ENCODE data around the gene PPP3CA.

Gene PPP3CA

GRCh38 chr4:101309925-101310324 lies 37.4 kb downstream of the PPP3CA start:
- no peak for DNase-seq

GRCh38 chr4:101307899-101308298 lies 39.4 kb downstream of the PPP3CA start:
- DNase-seq, result no peak
- no peak overlapping the region for H3K18ac ChIP-seq (ENCODE audit: low read length)
- H3K23ac ChIP-seq (ENCODE audit: low read length), result no peak overlapping the region
- no peak overlapping the region for H4K8ac ChIP-seq (ENCODE audit: low read depth, low read length)
- H3K36me3 ChIP-seq (ENCODE audit: control insufficient read depth, insufficient read depth, low read length), result no peaks in the 10 kb centered on the region
- H2BK120ac ChIP-seq (ENCODE audit: low read depth, low read length), result no peak overlapping the region
- H3K4me2 ChIP-seq (ENCODE audit: low read length), result no peak overlapping the region
- WGBS (ENCODE audit: extremely low coverage, insufficient coverage, low lambda C conversion rate), result 100% methylated on average over 1 of the region's 2 CpGs
- no peaks in the 10 kb centered on the region for H3K27me3 ChIP-seq (ENCODE audit: insufficient read depth, low read length, poor library complexity)
- no peak overlapping the region for H3K56ac ChIP-seq (ENCODE audit: low read length)
- no peak overlapping the region for H4K5ac ChIP-seq (ENCODE audit: low read length)
- peaks cover 7% of the 10 kb centered on the region for H3K4me1 ChIP-seq (ENCODE audit: control insufficient read depth, low read depth, low read length)
- H3K79me2 ChIP-seq (ENCODE audit: control insufficient read depth, insufficient read depth, low read length), result no peaks in the 10 kb centered on the region
- peaks cover 3% of the 10 kb centered on the region for H3K79me1 ChIP-seq (ENCODE audit: low read length)
- no peak overlapping the region for H3K4me3 ChIP-seq (ENCODE audit: low read length)
- H3K4ac ChIP-seq (ENCODE audit: low read depth, low read length), result no peak overlapping the region
- no peak overlapping the region for H2BK15ac ChIP-seq (replicated peaks; ENCODE audit: low read depth)
- no peak overlapping the region for H2BK5ac ChIP-seq (ENCODE audit: low read length)
- H3K27ac ChIP-seq (ENCODE audit: low read depth, low read length), result no peak overlapping the region
- H3K9ac ChIP-seq (ENCODE audit: low read length), result no peak overlapping the region
- H2AK5ac ChIP-seq (ENCODE audit: low read length), result no peak overlapping the region

More at GRCh38 chr4:101309925-101310324, 37.4 kb downstream of the PPP3CA start:
- Histone ChIP-seq H4K8ac (ENCODE audit: low read depth, low read length) (no peak overlapping the region), H3K4me3 (ENCODE audit: low read length) (no peak overlapping the region), H3K23ac (ENCODE audit: low read length) (no peak overlapping the region), H3K18ac (ENCODE audit: low read length) (no peak overlapping the region), H3K4me1 (ENCODE audit: control insufficient read depth, low read depth, low read length) (peaks cover 7% of the 10 kb centered on the region), H3K4ac (ENCODE audit: low read depth, low read length) (no peak overlapping the region), H2BK5ac (ENCODE audit: low read length) (no peak overlapping the region), H3K27me3 (ENCODE audit: insufficient read depth, low read length, poor library complexity) (no peaks in the 10 kb centered on the region), H2BK15ac (replicated peaks; ENCODE audit: low read depth) (no peak overlapping the region), H3K27ac (ENCODE audit: low read depth, low read length) (no peak overlapping the region), H3K36me3 (ENCODE audit: control insufficient read depth, insufficient read depth, low read length) (no peaks in the 10 kb centered on the region), H3K4me2 (ENCODE audit: low read length) (no peak overlapping the region), H4K5ac (ENCODE audit: low read length) (no peak overlapping the region), H3K79me1 (ENCODE audit: low read length) (peaks cover 3% of the 10 kb centered on the region), H3K9ac (ENCODE audit: low read length) (no peak overlapping the region), H2BK120ac (ENCODE audit: low read depth, low read length) (no peak overlapping the region), H3K56ac (ENCODE audit: low read length) (no peak overlapping the region), H2AK5ac (ENCODE audit: low read length) (no peak overlapping the region), H3K79me2 (ENCODE audit: control insufficient read depth, insufficient read depth, low read length) (no peaks in the 10 kb centered on the region)
- WGBS (ENCODE audit: extremely low coverage, insufficient coverage, low lambda C conversion rate), result no CpG with 5 or more reads among the region's 4 CpGs

GRCh38 chr4:101306764-101307615 lies 40.3 kb downstream of the PPP3CA start:
- Histone ChIP-seq H3K79me1 (ENCODE audit: low read length) (peaks cover 3% of the 10 kb centered on the region), H4K8ac (ENCODE audit: low read depth, low read length) (no peak overlapping the region), H3K27ac (ENCODE audit: low read depth, low read length) (no peak overlapping the region), H3K9ac (ENCODE audit: low read length) (no peak overlapping the region), H3K4me1 (ENCODE audit: control insufficient read depth, low read depth, low read length) (peaks cover 7% of the 10 kb centered on the region), H3K4ac (ENCODE audit: low read depth, low read length) (no peak overlapping the region), H2BK15ac (replicated peaks; ENCODE audit: low read depth) (no peak overlapping the region), H3K4me2 (ENCODE audit: low read length) (no peak overlapping the region), H3K27me3 (ENCODE audit: insufficient read depth, low read length, poor library complexity) (no peaks in the 10 kb centered on the region), H3K36me3 (ENCODE audit: control insufficient read depth, insufficient read depth, low read length) (no peaks in the 10 kb centered on the region), H4K5ac (ENCODE audit: low read length) (no peak overlapping the region), H3K79me2 (ENCODE audit: control insufficient read depth, insufficient read depth, low read length) (no peaks in the 10 kb centered on the region), H3K18ac (ENCODE audit: low read length) (no peak overlapping the region), H3K56ac (ENCODE audit: low read length) (peak overlapping the region; percentile 44), H2BK120ac (ENCODE audit: low read depth, low read length) (no peak overlapping the region), H2AK5ac (ENCODE audit: low read length) (no peak overlapping the region), H3K4me3 (ENCODE audit: low read length) (no peak overlapping the region), H3K23ac (ENCODE audit: low read length) (no peak overlapping the region), H2BK5ac (ENCODE audit: low read length) (no peak overlapping the region)
- no peak for DNase-seq
- WGBS (ENCODE audit: extremely low coverage, insufficient coverage, low lambda C conversion rate), result no CpG with 5 or more reads among the region's 4 CpGs

- H3K27ac ChIP-seq (ENCODE audit: low read depth, low read length), result no peak overlapping the region
- WGBS (ENCODE audit: extremely low coverage, insufficient coverage, low lambda C conversion rate), result no CpG with 5 or more reads among the region's 3 CpGs
These were observed 41.1 kb downstream of the PPP3CA start for GRCh38 chr4:101306225-101306624.

GRCh38 chr4:101304916-101305315 lies 42.4 kb downstream of the PPP3CA start:
- WGBS (ENCODE audit: extremely low coverage, insufficient coverage, low lambda C conversion rate), result no CpG with 5 or more reads among the region's 2 CpGs
- Histone ChIP-seq H3K27ac (ENCODE audit: low read depth, low read length) (no peak overlapping the region), H2BK120ac (ENCODE audit: low read depth, low read length) (no peak overlapping the region), H4K8ac (ENCODE audit: low read depth, low read length) (no peak overlapping the region), H3K4me3 (ENCODE audit: low read length) (no peak overlapping the region), H3K18ac (ENCODE audit: low read length) (no peak overlapping the region), H3K4ac (ENCODE audit: low read depth, low read length) (no peak overlapping the region), H2BK15ac (replicated peaks; ENCODE audit: low read depth) (no peak overlapping the region), H3K9ac (ENCODE audit: low read length) (no peak overlapping the region), H4K5ac (ENCODE audit: low read length) (no peak overlapping the region), H2BK5ac (ENCODE audit: low read length) (no peak overlapping the region), H2AK5ac (ENCODE audit: low read length) (no peak overlapping the region), H3K4me1 (ENCODE audit: control insufficient read depth, low read depth, low read length) (peaks cover 7% of the 10 kb centered on the region), H3K56ac (ENCODE audit: low read length) (no peak overlapping the region), H3K4me2 (ENCODE audit: low read length) (no peak overlapping the region), H3K36me3 (ENCODE audit: control insufficient read depth, insufficient read depth, low read length) (no peaks in the 10 kb centered on the region), H3K79me2 (ENCODE audit: control insufficient read depth, insufficient read depth, low read length) (no peaks in the 10 kb centered on the region), H3K23ac (ENCODE audit: low read length) (no peak overlapping the region), H3K79me1 (ENCODE audit: low read length) (peaks cover 3% of the 10 kb centered on the region), H3K27me3 (ENCODE audit: insufficient read depth, low read length, poor library complexity) (no peaks in the 10 kb centered on the region)
- peak; percentile 50 for DNase-seq

More at GRCh38 chr4:101306225-101306624, 41.1 kb downstream of the PPP3CA start:
- no peak overlapping the region for H4K5ac ChIP-seq (ENCODE audit: low read length)
- H3K56ac ChIP-seq (ENCODE audit: low read length), result no peak overlapping the region
- no peak overlapping the region for H3K4me3 ChIP-seq (ENCODE audit: low read length)
- H3K27me3 ChIP-seq (ENCODE audit: insufficient read depth, low read length, poor library complexity), result no peaks in the 10 kb centered on the region
- H3K18ac ChIP-seq (ENCODE audit: low read length), result peak overlapping the region; percentile 47
- no peak overlapping the region for H2BK15ac ChIP-seq (replicated peaks; ENCODE audit: low read depth)
- no peak overlapping the region for H3K4me2 ChIP-seq (ENCODE audit: low read length)
- H2BK120ac ChIP-seq (ENCODE audit: low read depth, low read length), result no peak overlapping the region
- H3K23ac ChIP-seq (ENCODE audit: low read length), result no peak overlapping the region
- H4K8ac ChIP-seq (ENCODE audit: low read depth, low read length), result no peak overlapping the region
- H3K4me1 ChIP-seq (ENCODE audit: control insufficient read depth, low read depth, low read length), result peaks cover 7% of the 10 kb centered on the region
- no peaks in the 10 kb centered on the region for H3K79me2 ChIP-seq (ENCODE audit: control insufficient read depth, insufficient read depth, low read length)
- no peak overlapping the region for H3K4ac ChIP-seq (ENCODE audit: low read depth, low read length)
- no peak overlapping the region for H2AK5ac ChIP-seq (ENCODE audit: low read length)
- no peak overlapping the region for H2BK5ac ChIP-seq (ENCODE audit: low read length)
- no peak overlapping the region for H3K9ac ChIP-seq (ENCODE audit: low read length)
- no peak for DNase-seq
- peaks cover 3% of the 10 kb centered on the region for H3K79me1 ChIP-seq (ENCODE audit: low read length)
- H3K36me3 ChIP-seq (ENCODE audit: control insufficient read depth, insufficient read depth, low read length), result no peaks in the 10 kb centered on the region
